NCI-H748 (cell line): ENCODE results near the gene CROCC2.

Experiments used
- DNase-seq: peaks from one replicate; lab custom pipeline; 2025; ENCODE audit not compliant: unreplicated experiment; lab: John Stamatoyannopoulos, UW

The CROCC2 gene

DNA sequence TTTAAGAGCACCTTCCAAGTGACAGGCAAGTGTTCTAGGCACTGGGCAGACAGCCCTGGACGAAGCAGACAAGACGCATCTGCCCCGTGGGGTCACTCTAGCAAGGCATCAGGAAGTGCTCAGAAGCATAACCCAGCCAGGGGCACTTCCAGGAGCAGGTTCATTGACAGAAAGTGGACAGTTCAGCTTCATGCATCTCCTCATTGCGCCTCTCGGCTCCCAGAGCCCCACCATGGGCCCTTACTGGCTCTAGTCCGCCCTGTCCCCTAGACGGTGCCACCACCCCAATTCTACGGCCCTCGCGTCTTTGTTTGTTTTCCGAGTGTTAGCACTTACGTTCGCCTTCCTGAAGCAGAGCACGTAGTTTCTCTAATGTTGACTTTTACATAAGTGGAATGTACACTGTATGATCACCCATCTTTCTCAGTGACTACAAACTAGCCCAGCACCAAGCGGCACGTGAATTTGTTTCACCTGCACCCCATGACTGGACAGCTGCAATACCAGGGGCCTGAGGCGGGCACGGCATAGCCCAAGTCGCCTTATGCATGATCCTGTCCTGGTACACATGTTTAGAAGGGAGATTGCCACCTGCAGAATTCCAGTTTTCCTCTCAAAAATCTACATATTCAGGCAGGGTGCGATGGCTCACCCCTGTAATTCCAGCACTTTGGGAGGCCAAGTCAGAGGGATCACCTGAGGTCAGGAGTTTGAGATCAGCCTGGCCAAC lies 125.5 kb downstream of the CROCC2 start:
- no peak for DNase-seq

DNA sequence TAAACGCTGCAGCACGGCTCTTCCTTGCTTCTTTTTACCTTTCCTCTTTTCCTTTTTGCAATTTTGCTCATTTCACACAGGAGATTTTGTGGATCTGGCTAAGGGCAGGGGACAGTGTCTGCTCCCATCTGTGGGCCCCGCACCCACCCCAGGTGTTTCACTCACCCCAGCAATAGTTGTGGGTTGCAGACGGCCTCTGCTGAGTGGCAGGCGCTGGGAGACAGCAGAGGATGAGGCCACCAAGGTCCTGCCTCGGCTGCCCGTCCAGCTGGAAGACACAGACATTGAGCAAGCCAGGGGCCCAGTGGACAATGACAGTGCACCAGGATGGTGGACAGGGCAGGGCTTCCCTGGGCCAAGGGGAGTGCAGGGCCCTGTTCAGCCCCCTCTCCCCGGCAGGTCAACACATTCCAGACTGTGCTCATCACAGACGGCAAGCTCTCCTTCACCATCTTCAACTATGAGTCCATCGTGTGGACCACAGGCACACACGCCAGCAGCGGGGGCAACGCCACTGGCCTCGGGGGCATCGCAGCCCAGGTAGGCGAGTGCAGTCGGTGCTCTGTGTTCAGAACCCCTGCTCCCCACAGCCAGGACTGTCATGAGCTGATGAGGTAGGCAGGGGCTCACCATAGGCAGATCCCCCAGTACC lies 127.3 kb downstream of the CROCC2 start:
- DNase-seq: no peak

DNA sequence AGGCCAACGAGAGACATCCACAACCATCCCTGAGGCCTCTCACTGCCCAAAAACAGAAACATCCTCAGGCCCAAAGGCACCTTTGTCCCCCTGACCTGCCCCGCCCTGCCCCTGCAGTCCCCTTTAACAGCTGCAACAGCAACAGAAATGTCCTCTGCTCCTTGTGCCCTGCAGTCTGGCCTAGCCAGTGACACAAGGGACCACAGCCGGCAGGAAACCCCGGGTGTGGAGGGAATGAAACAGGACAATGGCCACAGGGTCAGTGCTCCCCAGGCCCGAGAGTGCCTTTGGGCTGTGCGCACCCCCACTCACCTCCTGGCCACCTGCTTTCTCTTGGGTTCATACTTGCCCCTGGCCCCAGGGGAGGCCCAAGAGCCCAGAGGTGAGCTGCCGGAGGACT lies 127.9 kb downstream of the CROCC2 start:
- no peak for DNase-seq

DNA sequence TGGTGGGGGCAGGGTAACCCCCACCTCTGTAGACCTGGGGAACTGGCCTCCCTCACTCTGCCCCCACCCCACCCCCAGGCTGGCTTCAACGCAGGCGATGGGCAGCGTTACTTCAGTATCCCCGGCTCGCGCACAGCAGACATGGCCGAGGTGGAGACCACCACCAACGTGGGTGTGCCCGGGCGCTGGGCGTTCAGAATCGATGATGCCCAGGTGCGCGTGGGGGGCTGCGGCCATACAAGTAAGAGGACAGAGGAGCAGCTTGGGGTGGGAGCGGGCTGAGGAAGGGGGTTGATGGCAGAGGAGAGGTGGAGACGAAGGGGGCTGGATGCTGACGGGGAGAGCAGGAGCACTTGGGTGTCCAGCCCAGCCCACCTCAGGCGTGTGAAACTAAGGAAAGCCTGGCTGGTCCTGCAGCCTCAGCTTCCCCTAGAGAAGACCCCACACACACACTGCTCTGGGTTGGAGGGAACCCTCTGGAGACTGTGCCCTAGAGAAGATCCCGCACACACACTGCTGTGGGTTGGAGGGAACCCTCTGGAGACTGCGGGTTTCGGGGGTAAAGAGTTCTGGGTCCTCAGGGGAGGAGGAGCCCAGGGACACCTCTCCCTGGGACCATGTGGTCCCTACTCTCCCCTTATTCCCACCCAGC lies 128.5 kb downstream of the CROCC2 start:
- DNase-seq: no peak

DNA sequence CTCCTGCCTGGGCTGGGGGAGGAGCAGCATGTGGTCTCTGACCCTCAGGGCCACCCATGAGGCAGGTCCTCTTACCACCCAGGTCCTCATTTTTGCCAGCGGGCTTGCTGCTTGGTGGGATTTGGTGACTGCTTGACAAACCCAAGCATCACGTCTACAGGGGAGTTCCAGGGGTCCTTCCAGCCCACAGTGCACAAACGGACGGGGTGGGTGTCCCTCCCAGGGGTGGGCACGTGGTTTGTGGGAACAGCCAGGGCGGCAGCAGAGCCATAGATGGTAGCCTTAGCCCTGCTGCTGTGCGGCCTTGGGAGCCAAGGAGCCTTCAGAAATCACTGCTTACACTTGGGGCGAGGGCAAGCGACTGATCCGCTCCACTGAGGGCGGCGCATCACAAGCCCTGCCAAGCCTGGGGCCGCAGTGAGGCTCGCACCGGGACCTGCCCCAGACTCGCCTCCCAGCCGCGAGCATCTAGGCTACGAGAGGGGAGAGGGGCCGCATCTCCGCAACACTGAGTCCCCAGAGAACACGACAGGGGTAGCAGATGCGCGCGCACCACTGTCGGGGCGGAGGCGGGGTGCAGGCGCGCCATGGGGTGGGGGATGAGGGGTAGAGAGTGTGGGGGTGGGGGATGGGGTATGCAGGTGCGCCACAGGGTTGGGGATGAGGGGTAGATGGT lies 129.1 kb downstream of the CROCC2 start:
- DNase-seq: peak; percentile 12

DNA sequence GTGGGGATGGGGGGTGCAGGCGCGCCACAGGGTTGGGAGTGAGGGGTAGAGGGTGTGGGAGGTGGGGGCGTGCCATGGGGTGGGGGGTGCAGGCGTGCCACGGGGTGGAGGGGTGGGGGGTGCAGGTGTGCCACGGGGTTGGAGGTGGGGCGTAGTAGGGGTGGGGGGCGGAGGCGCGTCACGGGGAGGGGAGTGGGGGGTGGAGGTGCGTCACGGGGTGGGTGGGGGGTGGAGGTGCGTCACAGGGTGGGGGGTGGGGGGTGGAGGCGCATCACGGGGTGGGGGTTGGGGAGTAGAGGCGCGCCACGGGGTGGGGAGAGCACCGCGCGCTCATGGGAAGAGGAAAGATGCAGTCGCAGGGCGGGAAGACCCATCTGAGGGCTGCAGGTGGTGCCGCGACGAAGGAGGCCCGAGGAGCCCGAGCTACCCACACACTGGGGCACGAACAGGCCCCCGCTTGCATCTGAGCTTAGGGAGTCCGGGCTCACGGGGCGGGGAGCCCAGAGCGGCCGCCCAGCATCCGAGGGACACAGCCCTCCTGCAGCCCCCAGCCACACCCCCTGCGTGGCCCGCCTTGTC lies 129.8 kb downstream of the CROCC2 start:
- DNase-seq: peak; percentile 66

DNA sequence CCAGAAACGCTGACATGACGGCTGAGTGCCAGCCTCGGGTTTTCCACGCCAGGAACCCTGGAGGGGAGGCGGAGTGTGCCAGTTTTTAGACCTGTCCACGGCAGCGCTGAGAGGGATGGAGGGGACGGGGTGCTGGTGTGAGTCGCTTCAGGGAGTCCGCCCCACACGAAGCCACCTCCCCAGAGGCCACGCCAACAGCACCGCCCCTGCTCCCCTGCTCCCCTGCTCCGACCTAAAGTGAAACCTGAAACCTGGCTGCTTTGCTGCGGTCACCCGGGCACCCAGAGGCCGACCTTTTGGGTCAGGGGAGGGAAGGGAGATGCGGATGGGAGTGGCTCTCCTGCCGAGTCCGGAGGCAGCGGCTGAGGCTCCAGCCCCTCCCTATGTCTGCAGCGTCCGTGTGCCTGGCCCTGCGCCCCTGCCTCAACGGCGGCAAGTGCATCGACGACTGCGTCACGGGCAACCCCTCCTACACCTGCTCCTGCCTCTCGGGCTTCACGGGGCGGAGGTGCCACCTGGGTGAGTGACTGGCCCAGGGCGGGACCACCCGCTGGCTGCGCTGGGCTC lies 130.3 kb downstream of the CROCC2 start:
- peak; percentile 66 for DNase-seq

DNA sequence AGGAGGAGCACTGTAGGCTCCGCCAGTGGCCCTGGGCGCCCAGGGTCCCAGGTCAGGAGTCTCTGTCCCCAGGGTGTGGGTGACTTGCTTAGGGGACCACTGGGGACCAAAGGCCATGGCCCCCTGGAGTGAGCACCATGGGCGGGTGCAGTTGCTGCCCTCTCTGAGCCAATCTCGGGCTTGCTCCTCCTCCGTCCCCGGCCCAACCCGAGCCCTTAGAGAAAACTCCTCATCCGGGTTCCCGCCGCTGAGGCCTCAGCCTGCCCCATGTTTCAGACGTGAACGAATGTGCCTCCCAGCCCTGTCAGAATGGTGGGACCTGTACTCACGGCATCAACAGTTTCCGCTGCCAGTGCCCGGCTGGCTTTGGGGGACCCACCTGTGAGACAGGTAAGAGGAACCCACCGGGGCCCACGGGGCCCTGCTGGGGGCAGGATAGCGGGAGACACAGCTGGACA lies 130.9 kb downstream of the CROCC2 start:
- no peak for DNase-seq

DNA sequence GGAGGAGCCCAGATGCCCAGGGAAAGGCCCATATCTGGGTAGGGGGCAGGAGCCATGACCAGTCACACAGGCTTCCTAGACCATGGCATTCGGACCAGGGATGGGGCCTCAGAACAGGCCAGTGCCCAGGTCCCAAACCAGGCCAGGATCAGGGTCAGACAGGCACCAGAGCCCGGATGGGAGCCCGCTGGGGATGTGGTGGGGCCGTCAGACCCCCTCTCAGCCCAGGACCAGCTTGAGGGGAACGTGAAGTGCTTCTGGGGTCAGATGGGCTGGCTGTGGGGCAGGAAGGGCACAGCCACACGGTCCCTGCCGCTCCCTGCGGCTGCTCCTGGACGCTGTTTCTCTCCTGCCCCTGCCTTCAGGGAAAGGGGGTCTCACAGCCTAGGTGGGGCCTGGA lies 131.4 kb downstream of the CROCC2 start:
- no peak for DNase-seq

DNA sequence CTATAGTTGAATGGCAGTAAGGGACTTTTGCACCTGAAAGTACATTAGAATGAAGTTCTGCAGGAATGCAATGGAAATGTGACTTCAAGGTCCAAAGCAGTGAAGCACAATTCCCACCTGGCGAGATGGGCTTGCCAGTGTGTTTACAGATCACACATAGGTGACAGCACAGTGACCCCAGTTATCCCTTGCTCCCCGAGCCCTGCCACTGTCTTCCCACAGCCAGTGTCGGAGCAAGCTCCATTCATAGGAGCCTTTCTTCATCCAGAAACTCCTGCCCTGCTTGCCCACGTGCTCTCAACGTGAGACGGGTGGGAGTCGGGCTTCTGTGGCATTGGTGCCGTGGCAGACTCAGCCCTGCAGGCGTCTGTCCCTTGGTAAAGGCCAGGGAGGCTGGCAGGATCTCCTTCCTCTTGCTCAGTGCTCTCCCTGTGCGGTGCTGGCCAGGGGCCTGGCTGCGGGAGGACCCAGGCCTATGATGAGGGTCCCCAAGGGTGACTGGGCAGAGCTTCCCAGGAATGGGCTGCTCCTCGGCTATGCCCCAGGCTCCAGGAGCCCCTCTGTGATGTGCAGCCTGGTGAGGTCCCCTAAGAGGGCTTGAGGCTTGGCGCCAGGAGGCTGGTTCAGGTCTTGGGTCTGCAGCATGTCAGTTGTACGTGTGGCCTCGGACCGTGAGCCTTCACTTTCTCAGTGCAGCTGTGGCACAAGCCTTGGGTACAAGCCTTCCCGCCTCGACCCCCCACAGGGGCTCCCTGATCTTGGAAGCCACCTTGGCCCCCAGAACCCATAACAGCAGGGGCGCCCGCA lies 132.4 kb downstream of the CROCC2 start:
- no peak for DNase-seq

DNA sequence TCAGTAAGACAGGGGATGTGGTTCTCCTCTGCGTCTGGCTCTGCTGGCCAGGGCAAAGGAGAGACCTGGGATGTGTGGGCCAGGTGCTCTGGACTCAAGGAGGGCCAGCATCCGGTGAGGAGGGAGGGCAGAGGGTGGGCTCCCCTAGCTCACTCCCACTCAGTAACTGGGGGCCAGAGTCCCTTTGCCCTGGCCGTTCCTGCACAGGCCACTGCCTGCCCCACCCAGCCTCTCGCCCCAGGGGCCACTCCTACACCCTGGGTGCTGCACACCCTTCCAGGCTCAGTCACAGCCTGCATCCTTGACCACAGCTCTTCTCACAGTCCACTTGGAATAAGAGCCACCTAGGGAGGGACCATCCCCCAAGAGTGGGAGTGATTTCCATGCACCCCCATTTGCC lies 133.3 kb downstream of the CROCC2 start:
- DNase-seq: no peak

DNA sequence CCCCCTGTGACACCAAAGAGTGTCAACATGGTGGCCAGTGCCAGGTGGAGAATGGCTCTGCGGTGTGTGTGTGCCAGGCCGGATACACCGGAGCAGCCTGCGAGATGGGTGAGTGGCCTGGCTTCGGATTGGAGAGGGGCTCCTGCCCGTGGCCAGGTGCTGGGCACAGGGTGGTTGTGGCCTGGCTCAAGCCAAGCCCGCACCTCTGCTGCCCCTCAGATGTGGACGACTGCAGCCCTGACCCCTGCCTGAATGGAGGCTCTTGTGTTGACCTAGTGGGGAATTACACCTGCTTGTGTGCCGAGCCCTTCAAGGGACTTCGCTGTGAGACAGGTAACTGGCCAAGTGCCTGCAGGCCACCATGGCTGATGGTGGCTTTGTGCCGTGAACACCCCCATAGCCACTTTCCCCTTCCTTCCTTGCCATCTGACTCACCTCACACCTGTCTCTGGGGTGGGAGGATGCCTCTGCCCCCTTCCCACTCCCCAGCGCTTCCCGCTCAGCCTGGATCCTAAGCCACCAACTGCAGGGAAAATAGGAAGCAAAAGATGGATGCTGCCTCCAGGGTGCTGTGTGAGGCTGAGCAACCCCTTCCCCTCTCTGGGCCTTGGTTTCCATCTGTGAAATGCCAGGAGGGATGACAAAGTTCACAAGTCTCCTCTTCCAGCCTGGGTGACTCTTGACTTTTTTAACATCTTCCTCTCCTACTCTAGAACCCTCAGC lies 134.1 kb downstream of the CROCC2 start:
- no peak for DNase-seq

DNA sequence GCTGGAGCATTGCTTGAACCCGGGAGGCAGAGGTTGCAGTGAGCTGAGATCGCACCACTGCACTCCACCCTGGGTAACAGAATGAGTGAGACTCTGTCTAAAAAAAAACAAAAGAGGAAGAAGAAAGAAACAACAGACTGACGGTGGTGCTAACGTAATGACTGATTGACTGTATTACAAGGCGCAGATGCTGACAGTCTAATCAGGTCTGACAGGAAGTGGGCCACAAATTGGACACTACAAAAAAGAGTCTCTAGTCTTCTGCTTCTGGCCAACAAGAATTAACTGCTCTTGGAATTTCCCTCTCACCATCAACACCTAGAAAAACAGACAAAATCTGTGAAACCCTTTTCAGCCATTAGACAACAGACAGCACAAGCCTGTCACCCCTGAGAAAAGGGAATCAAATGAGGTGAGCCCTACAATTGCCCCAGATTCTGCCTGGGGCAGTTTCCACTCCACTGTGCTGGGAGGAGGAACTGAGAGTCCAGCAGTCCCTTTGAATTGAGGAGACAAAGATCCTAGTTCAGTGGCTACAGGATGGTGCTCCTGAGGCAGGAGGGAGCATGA lies 135.5 kb downstream of the CROCC2 start:
- no peak for DNase-seq
